ENCODE data around the gene TMEM45B.
"Not testable (repeated sequence)": the region's sequence is repeated elsewhere in the genome, so short reads cannot be mapped to it uniquely, and the experiment has no call there.

Gene TMEM45B

GRCh38 chr11:129815596-129816461 lies at the start of gene TMEM45B:
TSS of gene TMEM45B (plus strand) at chr11:129815848. CDS start at chr11:129852483, 36,635 bp downstream.
- peak; percentile 64 for DNase-seq

DNA sequence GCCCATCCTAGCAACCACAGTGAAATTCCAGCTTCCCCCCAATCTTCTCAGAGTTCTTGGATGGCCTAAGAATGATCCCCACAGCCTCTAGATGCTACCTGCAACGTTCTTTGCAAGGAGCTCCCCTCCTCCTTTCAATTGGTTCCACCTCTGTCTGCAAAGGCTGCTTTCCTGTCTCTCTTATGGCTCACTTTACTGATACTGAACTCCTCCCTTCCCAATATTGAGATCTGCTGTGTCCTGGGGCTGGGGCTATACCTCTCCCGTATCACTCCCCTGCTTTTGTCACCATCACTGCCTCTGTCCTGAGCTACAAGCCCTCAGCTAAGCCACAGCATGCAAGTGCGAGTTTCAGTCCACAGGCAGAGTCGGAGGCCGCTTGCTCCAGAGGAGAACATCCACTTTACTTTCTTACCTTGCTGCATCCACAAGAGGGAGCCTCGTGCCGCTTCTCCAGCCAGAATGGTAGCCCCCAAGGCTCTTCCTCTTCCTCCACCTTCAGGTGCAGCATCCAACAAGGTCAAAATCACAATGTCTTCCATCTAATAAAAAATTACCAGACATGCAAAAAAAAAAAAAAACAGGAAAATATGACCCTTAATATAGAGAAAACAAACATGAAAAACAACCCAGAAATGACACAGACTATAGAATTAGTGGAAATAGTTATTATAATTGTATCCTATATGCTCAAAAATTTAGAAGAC lies 48.6 kb upstream of the TMEM45B start:
- peak; percentile 80 for DNase-seq

- no peak for DNase-seq
Measured at GRCh38 chr11:129767827-129768226, 47.8 kb upstream of the TMEM45B start.

- DNase-seq = no peak
Measured at GRCh38 chr11:129768356-129768755, 47.3 kb upstream of the TMEM45B start.

GRCh38 chr11:129769059-129769458 lies 46.6 kb upstream of the TMEM45B start:
- no peak for DNase-seq

GRCh38 chr11:129770993-129771392 lies 44.7 kb upstream of the TMEM45B start:
- DNase-seq = no peak

DNA sequence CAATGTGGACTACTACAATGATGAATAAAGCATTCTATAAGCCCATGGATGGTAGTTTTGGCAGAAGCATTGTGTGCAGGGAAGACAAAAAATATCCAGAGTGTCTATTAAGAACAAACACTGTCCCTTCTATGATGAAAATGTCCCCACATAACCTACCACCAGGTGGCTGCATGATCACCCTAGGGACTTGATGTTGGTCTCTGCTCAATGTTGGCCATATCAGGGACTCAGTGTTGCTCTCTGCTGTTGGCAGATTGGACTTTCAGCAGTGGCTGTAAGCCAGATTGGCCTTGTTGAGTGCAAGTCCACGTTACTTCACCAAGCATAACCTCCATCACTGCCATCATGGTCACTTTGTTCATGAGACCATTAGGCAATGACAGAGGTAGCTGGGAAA lies 44.2 kb upstream of the TMEM45B start:
- not testable (repeated sequence) for DNase-seq

DNA sequence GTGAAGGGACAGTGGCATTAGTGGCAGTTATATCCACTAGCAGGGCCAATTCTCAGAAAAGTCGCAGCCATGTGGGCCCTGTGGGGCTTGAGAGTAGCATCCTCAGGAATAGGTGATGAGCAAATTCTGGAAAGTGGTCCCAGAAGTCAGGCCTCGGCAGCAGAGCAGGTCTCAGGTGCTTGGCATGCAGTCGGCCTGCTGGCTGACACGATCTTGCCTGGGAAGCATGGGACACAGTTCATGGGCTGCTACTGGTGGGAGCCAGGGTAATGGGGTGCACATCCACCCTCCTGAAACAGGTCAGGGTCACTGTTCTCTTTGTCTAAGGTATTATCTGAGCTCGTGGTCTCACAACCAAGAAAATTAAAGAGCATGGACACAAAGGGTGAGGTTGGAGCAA lies 36.8 kb upstream of the TMEM45B start:
- no peak for DNase-seq

- no peak for DNase-seq
Measured at GRCh38 chr11:129779342-129779741, 36.3 kb upstream of the TMEM45B start.

DNA sequence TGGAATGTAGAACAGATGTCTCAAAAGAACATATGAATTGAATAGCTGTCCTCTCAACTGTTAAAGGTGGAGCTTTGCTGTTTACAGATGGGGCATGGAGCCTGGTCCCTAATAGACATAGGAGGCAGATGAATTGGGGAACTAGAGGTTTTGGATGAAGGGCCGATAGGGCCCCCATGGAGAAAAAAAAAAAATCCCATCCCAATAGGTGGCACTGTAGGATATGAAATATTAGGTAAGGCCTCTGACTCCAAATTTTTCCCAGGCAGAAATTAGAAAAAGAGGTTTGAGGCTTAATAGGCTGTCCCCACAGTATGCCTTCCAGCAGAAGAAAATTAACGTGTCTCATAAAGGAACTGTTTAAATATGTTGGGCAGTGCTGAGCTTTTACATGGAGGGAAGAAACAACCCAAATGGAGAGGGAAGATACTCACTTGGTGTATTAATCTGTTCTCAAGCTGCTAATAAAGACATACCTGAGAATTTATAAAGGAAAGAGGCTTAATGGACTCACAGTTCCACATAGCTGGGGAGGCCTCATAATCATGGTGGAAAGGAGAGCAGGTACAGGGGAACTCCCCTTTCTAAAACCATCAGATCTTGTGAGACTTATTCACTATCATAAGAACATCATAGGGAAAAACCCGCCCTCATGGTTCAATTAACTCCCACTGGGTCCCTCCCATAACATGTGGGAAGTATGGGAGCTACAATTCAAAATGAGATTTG lies 30.1 kb upstream of the TMEM45B start:
- no peak for DNase-seq

- DNase-seq = not testable (repeated sequence)
Measured at GRCh38 chr11:129786112-129786416, 29.6 kb upstream of the TMEM45B start.

DNA sequence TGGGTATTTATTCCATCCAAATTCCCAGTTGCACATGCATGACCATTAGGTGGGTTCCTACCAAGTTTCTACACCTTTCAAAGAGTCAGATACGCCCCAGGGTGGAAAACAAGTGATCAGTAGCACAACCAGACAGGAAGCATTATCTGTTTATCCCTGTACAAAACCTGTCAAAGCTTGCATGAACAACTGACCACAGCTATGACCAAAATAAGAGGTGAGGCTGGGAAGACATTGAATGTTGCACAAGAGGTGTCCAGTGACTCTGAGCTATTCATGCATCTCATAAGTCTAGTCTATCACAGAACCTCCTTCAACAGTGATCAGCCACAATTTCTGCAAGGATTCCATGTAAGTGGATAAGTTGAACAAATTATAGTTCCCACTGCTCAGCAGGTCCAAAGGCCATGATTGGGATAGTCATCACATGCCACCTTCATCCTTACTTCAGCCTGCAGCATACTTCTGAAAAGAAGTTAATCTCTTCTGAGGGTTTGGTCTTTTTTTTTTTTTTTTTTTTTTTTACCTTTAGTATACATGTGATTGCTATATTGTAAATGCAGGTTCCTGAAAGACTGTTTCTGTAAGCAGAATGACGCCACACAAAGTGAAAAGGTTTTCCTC lies 28.0 kb upstream of the TMEM45B start:
- no peak for DNase-seq

DNA sequence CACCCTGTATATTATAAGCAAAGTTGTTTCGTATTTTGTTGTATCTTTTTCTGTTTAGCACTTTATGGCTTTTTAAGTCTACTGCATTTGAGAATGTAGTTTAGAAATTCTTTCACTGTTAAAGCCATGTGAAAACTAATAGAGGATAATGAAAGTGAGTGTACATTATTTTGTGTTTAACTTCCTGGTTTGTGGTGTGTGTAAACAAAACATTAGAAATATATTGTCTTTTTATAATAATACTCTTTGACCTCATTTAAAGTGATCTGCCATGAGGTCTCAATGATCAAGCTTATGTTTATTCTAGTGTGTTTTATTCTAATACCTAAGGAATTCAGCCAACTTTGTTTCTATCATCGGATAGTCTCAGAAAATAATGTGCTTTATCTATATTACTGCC lies 27.4 kb upstream of the TMEM45B start:
- DNase-seq = no peak

DNA sequence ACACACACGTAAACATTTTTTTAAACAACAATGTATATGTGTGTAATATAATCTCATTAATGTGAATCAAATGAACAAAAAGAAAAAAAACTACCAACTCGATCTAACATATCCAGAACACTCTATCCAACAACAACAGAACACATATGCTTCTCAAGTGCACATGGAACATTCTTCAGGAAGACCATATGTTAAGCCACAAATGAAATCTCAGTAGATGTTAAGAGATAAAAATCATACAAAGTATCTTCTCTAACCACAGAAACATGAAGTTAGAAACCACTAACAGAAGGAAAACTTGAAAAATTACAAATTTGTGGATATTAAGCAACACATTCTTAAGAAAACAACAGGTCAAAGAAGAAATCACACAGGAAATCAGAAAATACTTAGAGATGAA lies 25.5 kb upstream of the TMEM45B start:
- DNase-seq = no peak

- DNase-seq = no peak
Measured at GRCh38 chr11:129791515-129791914, 24.1 kb upstream of the TMEM45B start.

- DNase-seq = no peak
Measured at GRCh38 chr11:129792663-129793062, 23.0 kb upstream of the TMEM45B start.

DNA sequence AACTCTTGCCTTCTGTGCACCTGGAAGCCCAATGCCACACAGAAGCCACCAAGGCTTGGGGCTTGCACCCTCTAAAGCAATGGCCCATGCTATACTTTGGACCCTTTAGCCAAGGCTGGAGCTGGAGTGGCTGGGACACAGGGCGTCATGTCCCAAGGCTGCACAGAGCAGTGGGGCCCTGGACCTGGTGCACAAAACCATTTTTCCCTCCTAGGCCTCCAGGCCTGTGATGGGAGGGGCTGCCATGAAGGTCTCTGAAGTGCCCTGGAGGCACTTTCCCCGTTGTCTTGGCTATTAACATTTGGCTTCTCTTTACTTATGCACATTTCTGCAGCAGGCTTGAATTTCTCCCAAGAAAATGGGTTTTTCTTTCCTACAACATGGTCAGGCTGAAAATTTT lies 20.6 kb upstream of the TMEM45B start:
- DNase-seq = no peak

DNA sequence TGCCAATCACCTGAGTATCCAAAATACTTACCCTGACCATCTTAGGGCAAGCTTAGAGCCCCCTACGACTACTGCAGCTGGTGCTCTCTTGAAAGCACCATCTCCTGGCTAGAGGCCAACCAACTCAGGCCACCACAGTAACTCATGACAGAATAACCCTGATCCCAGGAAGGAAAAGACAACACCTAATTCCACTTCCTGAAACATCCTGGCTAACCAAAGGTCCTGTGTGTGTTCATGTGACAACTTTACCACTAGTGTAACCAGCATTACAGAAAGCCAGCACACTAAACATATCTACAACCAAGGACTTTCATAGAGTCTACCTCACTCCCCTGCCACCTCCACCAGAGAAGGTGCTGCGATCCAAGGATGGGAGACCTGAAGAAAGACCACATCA lies 17.4 kb upstream of the TMEM45B start:
- no peak for DNase-seq

DNA sequence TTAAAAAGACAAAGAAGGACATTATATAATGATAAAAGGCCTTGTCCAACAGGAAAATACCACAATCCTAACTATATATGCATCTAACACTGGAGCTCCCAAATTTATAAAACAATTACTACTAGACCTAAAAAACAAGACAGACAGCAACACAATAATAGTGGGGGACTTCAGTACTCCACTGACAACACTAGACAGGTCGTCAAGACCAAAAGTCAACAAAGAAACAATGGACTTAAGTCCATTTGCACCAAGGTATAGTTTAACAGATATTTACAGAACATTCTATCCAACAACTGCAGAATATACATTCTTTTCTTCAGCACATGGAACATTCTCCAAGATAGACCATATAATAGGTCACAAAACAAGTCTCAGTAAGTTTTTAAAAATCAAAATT lies 15.5 kb upstream of the TMEM45B start:
- DNase-seq = not testable (repeated sequence)

DNA sequence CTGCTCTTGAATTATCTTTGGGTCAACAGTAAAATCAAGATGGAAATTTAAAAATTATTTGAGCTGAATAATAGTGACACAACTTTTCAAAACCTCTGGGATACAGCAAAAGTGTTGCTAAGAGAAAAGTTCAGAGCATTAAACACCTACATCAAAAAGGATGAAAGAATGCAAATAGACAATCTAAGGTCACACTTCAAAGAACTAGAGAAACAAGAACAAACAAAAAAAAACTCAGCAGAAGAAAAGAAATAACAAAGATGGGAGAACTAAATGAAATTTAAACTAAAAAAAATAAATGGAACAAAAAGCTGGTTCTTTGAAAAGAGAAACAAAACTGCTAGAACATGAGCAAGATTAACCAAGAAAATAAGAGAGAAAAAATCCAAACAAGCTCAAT lies 15.0 kb upstream of the TMEM45B start:
- no peak for DNase-seq

GRCh38 chr11:129803533-129803932 lies 12.1 kb upstream of the TMEM45B start:
- DNase-seq = no peak

- DNase-seq = no peak
Measured at GRCh38 chr11:129804012-129804411, 11.6 kb upstream of the TMEM45B start.

- DNase-seq = not testable (repeated sequence)
Measured at GRCh38 chr11:129808241-129808640, 7.4 kb upstream of the TMEM45B start.
